NCI-H2081 (cell line): ENCODE data around the gene SLC17A2.

ENCODE experiments used
- DNase-seq, 2 experiments: peaks; one replicate each; lab custom pipeline; 2025; lab: John Stamatoyannopoulos, UW

SLC17A2 gene

GRCh38 chr6:25883991-25884390 lies 46.5 kb downstream of the SLC17A2 start:
- DNase-seq, result no peak

GRCh38 chr6:25883536-25883935 lies 47.0 kb downstream of the SLC17A2 start:
- DNase-seq, result no peak

- no peak for DNase-seq
Measured at GRCh38 chr6:25882051-25882496, 48.4 kb downstream of the SLC17A2 start.

- no peak for DNase-seq
Measured at GRCh38 chr6:25880601-25881000, 49.9 kb downstream of the SLC17A2 start.

- no peak for DNase-seq
Measured at GRCh38 chr6:25878721-25879322, 51.7 kb downstream of the SLC17A2 start.

- DNase-seq, result no peak
Measured at GRCh38 chr6:25875926-25876602, 54.4 kb downstream of the SLC17A2 start.

GRCh38 chr6:25875563-25875905 lies 55.0 kb downstream of the SLC17A2 start:
- no peak for DNase-seq

- DNase-seq, result no peak
Measured at GRCh38 chr6:25874822-25875562, 55.5 kb downstream of the SLC17A2 start.

GRCh38 chr6:25874118-25874517 lies 56.4 kb downstream of the SLC17A2 start, which contains the start of gene SLC17A3:
TSS of gene SLC17A3 (minus strand) at chr6:25874243. CDS start at chr6:25868387, 5,856 bp downstream.
- DNase-seq, result no peak

GRCh38 chr6:25872814-25873213 lies 57.7 kb downstream of the SLC17A2 start:
- DNase-seq, result no peak

- no peak for DNase-seq
Measured at GRCh38 chr6:25869840-25870239, 60.7 kb downstream of the SLC17A2 start.

- no peak for DNase-seq
Measured at GRCh38 chr6:25868436-25869183, 61.9 kb downstream of the SLC17A2 start.

- DNase-seq, result no peak
Measured at GRCh38 chr6:25866011-25866410, 64.5 kb downstream of the SLC17A2 start.

- DNase-seq, result no peak
Measured at GRCh38 chr6:25863360-25863759, 67.1 kb downstream of the SLC17A2 start.
